GM20000 (cell line): ENCODE data around the gene CCL20.
"Not testable (repeated sequence)": the region's sequence is repeated elsewhere in the genome, so short reads cannot be mapped to it uniquely, and the experiment has no call there.

Source experiments
- DNase-seq: peaks from one replicate; pipeline ENCODE4 v3.0.0; 2012; ENCODE audit warnings: low spot score
- TF ChIP-seq, protein P1 (sequence below): IDR thresholded peaks from 2 replicates; pipeline ENCODE4 v1.5.1; 2012; ENCODE audit warnings: mild to moderate bottlenecking, control low read depth; ENCODE audit errors: extremely low read depth, missing control alignments

Gene CCL20

DNA sequence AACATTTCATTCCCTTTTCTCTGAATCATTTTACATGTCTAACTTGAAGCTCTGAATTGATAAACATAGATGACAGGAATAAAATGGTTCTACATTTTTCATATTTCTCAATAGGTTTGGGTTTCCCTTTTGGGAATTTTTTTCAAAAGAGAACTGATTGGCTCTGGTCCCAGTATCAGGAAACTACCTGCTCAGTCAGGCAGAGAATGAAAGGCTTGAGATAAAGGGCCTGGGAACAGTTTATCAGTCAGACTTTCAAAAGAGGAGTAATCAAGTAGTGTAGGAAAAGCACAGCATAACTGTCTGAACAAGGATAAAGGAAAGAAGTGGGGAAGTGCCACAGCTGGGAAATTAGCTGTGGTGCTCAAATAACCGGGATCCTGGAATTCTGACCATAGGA lies 28.3 kb upstream of the CCL20 start:
- DNase-seq, result no peak
- TF ChIP-seq, protein P1, sequence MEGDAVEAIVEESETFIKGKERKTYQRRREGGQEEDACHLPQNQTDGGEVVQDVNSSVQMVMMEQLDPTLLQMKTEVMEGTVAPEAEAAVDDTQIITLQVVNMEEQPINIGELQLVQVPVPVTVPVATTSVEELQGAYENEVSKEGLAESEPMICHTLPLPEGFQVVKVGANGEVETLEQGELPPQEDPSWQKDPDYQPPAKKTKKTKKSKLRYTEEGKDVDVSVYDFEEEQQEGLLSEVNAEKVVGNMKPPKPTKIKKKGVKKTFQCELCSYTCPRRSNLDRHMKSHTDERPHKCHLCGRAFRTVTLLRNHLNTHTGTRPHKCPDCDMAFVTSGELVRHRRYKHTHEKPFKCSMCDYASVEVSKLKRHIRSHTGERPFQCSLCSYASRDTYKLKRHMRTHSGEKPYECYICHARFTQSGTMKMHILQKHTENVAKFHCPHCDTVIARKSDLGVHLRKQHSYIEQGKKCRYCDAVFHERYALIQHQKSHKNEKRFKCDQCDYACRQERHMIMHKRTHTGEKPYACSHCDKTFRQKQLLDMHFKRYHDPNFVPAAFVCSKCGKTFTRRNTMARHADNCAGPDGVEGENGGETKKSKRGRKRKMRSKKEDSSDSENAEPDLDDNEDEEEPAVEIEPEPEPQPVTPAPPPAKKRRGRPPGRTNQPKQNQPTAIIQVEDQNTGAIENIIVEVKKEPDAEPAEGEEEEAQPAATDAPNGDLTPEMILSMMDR, result no peak

DNA sequence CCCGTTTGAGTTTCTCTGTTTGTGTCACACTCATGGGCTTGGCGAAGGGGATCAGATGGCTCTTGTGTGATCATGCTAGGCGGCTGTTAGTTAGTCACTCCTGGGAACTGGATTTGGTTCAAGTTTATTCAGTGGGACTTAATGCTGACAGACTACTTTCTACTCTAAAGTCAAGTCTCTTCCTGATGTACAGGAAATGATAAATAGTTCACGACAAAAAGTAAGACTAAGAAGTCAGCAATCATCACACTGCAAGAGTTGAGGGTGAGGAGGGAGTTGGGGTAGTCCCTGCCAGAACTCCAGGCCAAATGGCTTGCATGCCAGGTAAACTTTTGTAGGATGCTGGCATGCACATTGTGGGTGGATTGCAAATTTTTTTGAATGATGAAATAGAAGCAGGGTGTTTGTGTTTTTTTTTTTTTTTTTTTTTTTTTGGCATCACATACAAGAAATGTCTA lies 25.1 kb upstream of the CCL20 start:
- DNase-seq, result no peak
- TF ChIP-seq, protein P1, result no peak

DNA sequence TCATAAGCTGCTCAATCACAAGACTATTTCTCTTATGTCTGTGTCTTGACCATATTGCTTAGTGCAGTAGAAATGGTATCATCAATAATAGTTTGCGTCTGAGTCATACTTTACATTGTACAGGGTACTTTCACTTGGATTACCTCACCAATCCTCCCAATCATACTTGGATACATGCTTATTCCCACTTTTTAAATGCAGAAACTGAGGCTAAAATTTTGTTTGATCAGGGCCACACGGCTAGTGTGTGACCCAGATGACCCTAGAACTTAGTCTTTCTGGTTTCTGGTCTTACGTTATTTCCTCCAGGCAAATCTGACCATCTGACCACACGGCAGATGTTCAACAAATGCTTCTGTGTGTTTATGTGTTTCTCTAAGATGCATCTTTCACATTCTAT lies 23.8 kb upstream of the CCL20 start:
- TF ChIP-seq, protein P1, result no peak
- DNase-seq, result no peak

DNA sequence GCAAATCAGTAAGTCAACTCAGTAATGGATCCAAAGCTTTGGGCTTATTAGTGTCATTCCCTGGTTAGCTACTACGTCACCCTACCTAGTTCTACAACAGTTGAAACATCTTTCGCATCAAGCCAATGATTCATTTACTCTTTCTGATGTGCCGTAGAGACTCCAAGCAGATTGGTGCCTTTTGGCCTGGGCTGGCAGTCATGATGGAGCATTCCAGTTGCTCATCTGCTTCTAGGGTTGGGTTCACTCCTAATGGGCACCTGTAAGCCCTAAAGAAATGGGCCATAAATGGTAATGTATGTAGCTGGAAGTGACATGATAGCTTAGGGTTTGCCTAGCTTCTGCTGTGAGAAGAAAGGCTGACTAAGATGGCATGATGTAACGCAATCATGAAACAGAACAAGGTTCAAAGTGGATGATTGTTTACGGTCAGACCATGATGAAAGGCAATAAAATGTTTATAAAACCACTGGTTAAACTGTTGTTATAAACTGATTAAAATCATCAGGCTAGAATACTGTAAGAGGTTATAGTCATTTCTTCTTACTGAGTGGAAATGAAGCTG lies 20.4 kb upstream of the CCL20 start:
- DNase-seq, result no peak

DNA sequence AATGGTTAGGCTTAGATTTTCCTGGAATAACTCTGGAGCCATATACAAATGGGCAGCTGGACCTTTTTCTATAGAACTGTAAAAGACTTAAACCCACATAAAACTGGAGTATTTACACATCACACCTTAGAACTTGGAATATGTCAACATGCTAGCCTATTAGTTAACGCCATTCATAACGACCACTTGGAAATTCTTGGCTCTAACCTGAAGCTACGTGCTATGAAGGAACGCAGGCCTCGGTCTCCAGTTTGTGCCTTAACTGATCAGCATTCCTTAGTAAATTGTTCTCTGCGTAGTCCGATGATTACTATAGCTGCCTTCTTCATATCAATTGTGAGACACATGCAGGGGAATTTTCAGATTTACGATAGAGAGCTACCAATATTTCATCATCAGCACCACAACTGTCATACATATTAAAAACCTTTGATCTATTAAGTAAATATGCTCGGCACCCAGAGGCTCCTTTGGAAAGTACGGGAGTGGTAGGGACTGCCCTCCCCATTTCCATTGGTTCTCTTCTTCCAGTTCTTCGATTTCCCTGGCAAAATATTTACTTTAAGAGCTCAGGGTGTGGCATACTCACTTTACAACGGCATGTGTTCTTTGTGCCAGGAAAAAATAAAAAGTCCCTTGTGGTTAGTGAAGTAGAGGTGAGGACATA lies 17.5 kb upstream of the CCL20 start:
- DNase-seq, result no peak
- TF ChIP-seq, protein P1, result no peak

More for the DNA sequence above, 20.4 kb upstream of the CCL20 start:
- TF ChIP-seq, protein P1, result no peak

DNA sequence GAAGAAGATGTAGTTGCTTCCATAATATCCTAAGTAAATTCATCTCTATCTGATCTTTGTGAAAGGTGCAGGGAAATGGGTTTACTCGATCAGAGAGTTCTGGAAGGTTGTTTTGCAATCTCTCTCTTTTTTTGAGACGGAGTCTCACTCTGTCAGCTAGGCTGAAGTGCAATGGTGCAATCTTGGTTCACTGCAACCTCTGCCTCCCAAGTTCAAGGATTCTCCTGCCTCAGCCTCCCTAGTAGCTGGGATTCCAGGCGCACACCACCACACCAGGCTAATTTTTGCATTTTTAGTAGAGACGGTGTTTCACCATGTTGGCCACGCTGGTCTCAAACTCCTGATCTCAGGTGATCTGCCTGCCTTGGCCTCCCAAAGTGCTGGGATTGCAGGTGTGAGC lies 16.9 kb upstream of the CCL20 start:
- DNase-seq, result not testable (repeated sequence)

DNA sequence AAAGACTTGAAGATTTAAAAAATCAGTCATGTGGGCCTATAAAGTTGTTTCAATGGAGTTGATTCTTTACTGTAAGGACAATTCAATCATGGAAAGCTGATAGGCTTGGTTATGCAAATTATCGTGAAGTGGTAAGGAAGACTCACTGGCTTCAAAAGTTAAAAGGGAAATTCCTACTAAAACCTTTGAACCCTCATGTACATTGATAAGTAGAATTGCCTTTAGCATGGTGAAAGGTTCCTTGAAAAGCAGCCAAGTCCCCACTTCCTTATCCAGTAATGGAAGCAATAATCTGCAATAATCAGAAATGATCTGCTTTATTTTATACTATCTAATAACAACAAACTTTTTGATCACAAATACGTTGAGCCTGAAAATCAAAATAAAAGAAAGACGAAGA lies 14.4 kb upstream of the CCL20 start:
- TF ChIP-seq, protein P1, result no peak
- DNase-seq, result no peak

DNA sequence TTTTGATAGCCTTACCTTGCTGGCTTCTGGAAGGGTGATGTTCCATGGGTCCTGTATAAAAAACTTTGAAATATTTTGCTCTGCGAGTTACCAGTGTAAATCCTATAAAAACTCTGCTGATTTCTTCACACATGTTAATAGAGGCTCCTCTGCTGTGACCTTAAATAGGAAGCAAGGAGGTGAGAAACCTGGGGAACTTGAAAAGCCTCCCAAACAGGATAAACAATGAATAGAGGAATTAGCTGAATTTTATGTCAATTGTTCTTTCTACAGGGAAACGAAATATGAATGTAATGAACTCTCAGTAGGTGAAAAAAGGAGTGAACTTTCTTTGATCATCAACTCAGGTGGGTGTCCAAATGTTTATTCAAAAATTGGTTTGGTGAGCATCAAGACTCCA lies 10.8 kb upstream of the CCL20 start:
- TF ChIP-seq, protein P1, result no peak
- no peak for DNase-seq
